Smooth muscle cell of the umbilical artery (primary cell): ENCODE results near the gene OR2J3. TPM values are rescaled to one million over a fixed set of nuclear protein-coding genes. Genes with fewer than 3 reads are reported as not detected.

Experiments
- total RNA-seq: library from RNA; depleted of rRNA; stranded (reverse); fragments of >200 nt; gene quantifications from 2 replicates; pipeline ENCODE4 v1.2.3, GENCODE V29; 2014

OR2J3 gene
- total RNA-seq: not detected in 2 replicates

GRCh38 chr6:29107758-29108157, at the start of gene OR2J3:
Gene OR2J3, plus strand, starts transcription at chr6:29108058. Its CDS starts 3,833 bp downstream, at chr6:29111891.

GRCh38 chr6:29087213-29087612, 20.6 kb upstream of the OR2J3 start, which contains the start of gene OR2B3:
Gene OR2B3, minus strand, starts transcription at chr6:29087313. Its CDS starts 65 bp downstream, at chr6:29087248.

GRCh38 chr6:29099190-29099589, 8.7 kb upstream of the OR2J3 start, which contains the start of gene OR2J1:
Gene OR2J1, plus strand, starts transcription at chr6:29099490. Its CDS starts 1,453 bp downstream, at chr6:29100943.

Other genes starting within 250 kb of the OR2J3 start
- gene TRIM27, start 184.1 kb upstream of the OR2J3 start, total RNA-seq: 53.4 and 61.6 TPM in 2 replicates
- gene ZNF311, start 102.7 kb upstream of the OR2J3 start, total RNA-seq: 1.1 and 1.5 TPM in 2 replicates
- gene OR2W1, start 62.9 kb upstream of the OR2J3 start, total RNA-seq: not detected in 2 replicates
- not detected in 2 replicates for gene OR2B3, start 20.7 kb upstream of the OR2J3 start, total RNA-seq
- gene OR2J1, start 8.6 kb upstream of the OR2J3 start, total RNA-seq: not detected in 2 replicates
- under 0.01 TPM in 1 of 2 replicates, not detected in the other for gene OR2J2, start 62.8 kb downstream of the OR2J3 start, total RNA-seq
- gene OR14J1, start 193.6 kb downstream of the OR2J3 start, total RNA-seq: not detected in 2 replicates